NK-92 (cell line): Measurements from ENCODE around the gene EFCAB9.
"Not testable (repeated sequence)": the region's sequence is repeated elsewhere in the genome, so short reads cannot be mapped to it uniquely, and the experiment has no call there.

ENCODE experiments used
- DNase-seq: peaks from one replicate; lab custom pipeline; 2025; ENCODE audit not compliant: unreplicated experiment; lab: John Stamatoyannopoulos, UW

EFCAB9 gene

GRCh38 chr5:172193872-172194271 is at the start of gene EFCAB9:
Gene EFCAB9 (plus strand): TSS chr5:172194172. CDS start chr5:172194173, 1 bp downstream.
- no peak for DNase-seq

- no peak for DNase-seq
These were observed 49.6 kb upstream of the EFCAB9 start for GRCh38 chr5:172144291-172144815.

- no peak for DNase-seq
These were observed 48.8 kb upstream of the EFCAB9 start for GRCh38 chr5:172144931-172145869.

- no peak for DNase-seq
These were observed 47.9 kb upstream of the EFCAB9 start for GRCh38 chr5:172145870-172146747.

- no peak for DNase-seq
These were observed 47.3 kb upstream of the EFCAB9 start for GRCh38 chr5:172146748-172147092.

- DNase-seq = no peak
These were observed 46.1 kb upstream of the EFCAB9 start for GRCh38 chr5:172147857-172148256.

- no peak for DNase-seq
These were observed 45.6 kb upstream of the EFCAB9 start for GRCh38 chr5:172148381-172148780.

GRCh38 chr5:172149073-172149472 is 44.9 kb upstream of the EFCAB9 start:
- DNase-seq = no peak

GRCh38 chr5:172149481-172149880 is 44.5 kb upstream of the EFCAB9 start:
- DNase-seq = not testable (repeated sequence)

GRCh38 chr5:172150514-172151425 is 43.2 kb upstream of the EFCAB9 start:
- no peak for DNase-seq

GRCh38 chr5:172151661-172152210 is 42.2 kb upstream of the EFCAB9 start:
- no peak for DNase-seq

GRCh38 chr5:172153695-172154094 is 40.3 kb upstream of the EFCAB9 start:
- DNase-seq = no peak

GRCh38 chr5:172155101-172155500 is 38.9 kb upstream of the EFCAB9 start:
- not testable (repeated sequence) for DNase-seq

- DNase-seq = no peak
These were observed 37.4 kb upstream of the EFCAB9 start for GRCh38 chr5:172156541-172156994.

- no peak for DNase-seq
These were observed 35.0 kb upstream of the EFCAB9 start for GRCh38 chr5:172159016-172159415.

- DNase-seq = no peak
These were observed 33.5 kb upstream of the EFCAB9 start for GRCh38 chr5:172160506-172160905.

GRCh38 chr5:172162323-172162986 is 31.5 kb upstream of the EFCAB9 start:
- DNase-seq = no peak

GRCh38 chr5:172162987-172163343 is 31.0 kb upstream of the EFCAB9 start:
- DNase-seq = no peak

GRCh38 chr5:172163346-172163745 is 30.6 kb upstream of the EFCAB9 start:
- no peak for DNase-seq

GRCh38 chr5:172164769-172165212 is 29.2 kb upstream of the EFCAB9 start:
- DNase-seq = no peak
